K562 (cell line): Measurements from ENCODE around the gene HMOX1. TPM values are rescaled to one million over a fixed set of nuclear protein-coding genes. Genes with fewer than 3 reads are reported as not detected.

Source experiments
- ATAC-seq: fragments of 200-7000 bp; cut with Tn5 transposase; 3 replicates; pipeline ENCODE4 v1.9.1; 2020; ENCODE audit warnings: moderate library complexity
- BruUV-seq: library from RNA; stranded (reverse); fragments of 400-500 nt; replicated peaks from 2 replicates; lab custom pipeline; 2021; lab: Mats Ljungman, UMichigan
- CTCF ChIA-PET: fragments of 300-600 bp; formaldehyde crosslinking; extraction: SDS; loops from one replicate; lab custom pipeline; 2021; ENCODE audit warnings: low intra/inter-chr PET ratio; lab: Yijun Ruan, JAX
- POLR2A ChIA-PET: fragments of 300-600, 350-650 bp; sonication (Branson Sonifier 250); formaldehyde crosslinking; extraction: SDS; loops from one replicate; lab custom pipeline; 2021; ENCODE audit warnings: antibody characterized with exemption, inconsistent platforms; lab: Yijun Ruan, JAX
- DNase-seq, 4 experiments: peaks; one replicate each; pipeline versions ENCODE4 v3.0.0 to v3.0.0-alpha.2; 2011 to 2018; ENCODE audit warnings: low spot score in 3 of 4, mixed read lengths in 3 of 4; ENCODE audit errors: extremely low read depth in 1 of 4
- FAIRE-seq: peaks from 2 replicates; lab custom pipeline; 2011; peaks lifted over from hg19 to GRCh38; lab: Jason Lieb, UNC
- H2AFZ ChIP-seq: 2 replicates; pipeline ENCODE4 v1.6.0; 2011; ENCODE audit warnings: low read depth, low read length, control low read depth, inconsistent platforms
- H3K27ac ChIP-seq: fragments of 200-600 bp; 3 replicates; pipeline ENCODE4 v1.8.0; 2011; ENCODE audit warnings: low read depth, mild to moderate bottlenecking, control low read depth, inconsistent platforms, low read length, moderate library complexity, mixed read lengths; ENCODE audit errors: extremely low read depth
- H3K27me3 ChIP-seq, 2 experiments: fragments of 300-600 bp in 1 of 2; 2 replicates in 1 of 2; 3 replicates in 1 of 2; pipeline versions ENCODE4 v1.6.0 to v1.8.0; 2011; ENCODE audit warnings: inconsistent platforms in 2 of 2, low read length in 2 of 2, mild to moderate bottlenecking in 1 of 2, mixed read lengths in 1 of 2, moderate library complexity in 1 of 2; ENCODE audit not compliant: control insufficient read depth in 2 of 2, insufficient read depth in 2 of 2
- H3K36me3 ChIP-seq: fragments of 300-600 bp; 3 replicates; pipeline ENCODE4 v1.8.0; 2011; ENCODE audit warnings: mild to moderate bottlenecking, low read length, inconsistent platforms; ENCODE audit not compliant: control insufficient read depth, insufficient read depth
- H3K4me1 ChIP-seq, 2 experiments: fragments of 200-600 bp in 1 of 2; replicated peaks in 1 of 2; 2 replicates in 1 of 2; 3 replicates in 1 of 2; pipeline versions ENCODE4 v1.5.1 to v1.8.0; 2011; ENCODE audit warnings: inconsistent platforms in 2 of 2, low read length in 2 of 2, mild to moderate bottlenecking in 1 of 2, mixed read lengths in 1 of 2, moderate library complexity in 1 of 2; ENCODE audit not compliant: control insufficient read depth in 2 of 2, insufficient read depth in 2 of 2
- H3K4me2 ChIP-seq: 2 replicates; pipeline ENCODE4 v1.6.1; 2011; ENCODE audit warnings: low read length, control low read depth, inconsistent platforms, mixed read lengths; ENCODE audit not compliant: insufficient read depth
- H3K4me3 ChIP-seq: fragments of 200-600 bp; sonication (generic), shearing (Covaris generic); 2 replicates; pipeline ENCODE4 v1.5.1; 2016; ENCODE audit warnings: control low read depth, inconsistent platforms
- H3K79me2 ChIP-seq: fragments of 200-600 bp; 3 replicates; pipeline ENCODE4 v1.8.0; 2011; ENCODE audit warnings: low read length, inconsistent platforms; ENCODE audit not compliant: control insufficient read depth, insufficient read depth
- H3K9ac ChIP-seq, 2 experiments: 2 replicates each; pipeline versions ENCODE4 v1.6.0 to v1.6.1; 2011; ENCODE audit warnings: low read depth in 2 of 2, low read length in 2 of 2, control low read depth in 1 of 2, inconsistent platforms in 1 of 2, mild to moderate bottlenecking in 1 of 2, mixed read lengths in 1 of 2; ENCODE audit not compliant: insufficient read depth in 1 of 2
- H3K9me1 ChIP-seq: one replicate; pipeline ENCODE4 v1.6.0; 2011; ENCODE audit warnings: inconsistent platforms, mild to moderate bottlenecking, low read length, moderate library complexity; ENCODE audit not compliant: control insufficient read depth, insufficient read depth
- H3K9me3 ChIP-seq: replicated peaks from 2 replicates; pipeline ENCODE4 v1.5.1; 2011; ENCODE audit warnings: low read depth, low read length, inconsistent platforms; ENCODE audit not compliant: control insufficient read depth, insufficient read depth
- H4K20me1 ChIP-seq: replicated peaks from 2 replicates; pipeline ENCODE4 v1.6.1; 2011; ENCODE audit warnings: low read length, inconsistent platforms, mixed read lengths; ENCODE audit not compliant: control insufficient read depth, insufficient read depth
- CEBPB ChIP-seq: fragments of 450-650 bp; IDR thresholded peaks from 2 replicates; pipeline ENCODE4 v1.6.1; 2016; ENCODE audit warnings: missing genetic modification characterization, missing compliant biosample characterization
- CEBPG ChIP-seq, 3 experiments: fragments of 200-800 bp in 1 of 3; sonication (Bioruptor generic) in 1 of 3; sonication (generic) in 1 of 3; formaldehyde crosslinking in 1 of 3; IDR thresholded peaks in 2 of 3; conservative IDR thresholded peaks in 1 of 3; 2 replicates each; pipeline versions ENCODE4 v1.6.1 to v1.8.0; 2016 to 2022; ENCODE audit warnings: missing compliant biosample characterization in 2 of 3, missing genetic modification characterization in 2 of 3, mild to moderate bottlenecking in 1 of 3, missing genetic modification reagents in 1 of 3
- MBD2 ChIP-seq: sonication (generic); IDR thresholded peaks from 2 replicates; pipeline ENCODE4 v1.6.1; 2016; ENCODE audit warnings: low read depth, borderline replicate concordance
- POLR2G ChIP-seq: fragments of 200-400 bp; formaldehyde crosslinking; IDR thresholded peaks from 2 replicates; pipeline ENCODE4 v1.6.1; 2017; ENCODE audit warnings: low read depth, mild to moderate bottlenecking, antibody characterized with exemption, low read length, moderate library complexity
- RBM15 ChIP-seq: fragments of 200-400 bp; formaldehyde crosslinking; IDR thresholded peaks from 2 replicates; pipeline ENCODE4 v1.6.1; 2018; ENCODE audit warnings: mild to moderate bottlenecking, low read length, moderate library complexity; ENCODE audit not compliant: insufficient read depth
- ZBTB7A ChIP-seq: IDR thresholded peaks from 2 replicates; pipeline ENCODE4 v1.6.1; 2011; ENCODE audit warnings: low read depth, mild to moderate bottlenecking, low read length, moderate library complexity, borderline replicate concordance; ENCODE audit not compliant: control insufficient read depth
- WGBS: fragments of 100-300 bp; shearing (Covaris generic); methylation state at CpG from one replicate; pipeline ENCODE4 v1.1.6; 2016; ENCODE audit warnings: low coverage, mixed read lengths; ENCODE audit not compliant: insufficient coverage; ENCODE audit errors: missing lambda C conversion rate; 5-methylcytosine and 5-hydroxymethylcytosine counted together
- in situ Hi-C: fragments of 300-500 bp; cut with MboI; formaldehyde crosslinking; loops from 4 replicates; pipeline ENCODE4 v1.15.0; 2018; ENCODE audit warnings: inconsistent platforms, mixed read lengths
- intact Hi-C: fragments of 100-400 bp; cut with micrococcal nuclease; formaldehyde crosslinking; loops from 2 replicates; pipeline ENCODE4 v1.14.2; 2022
- polyA plus RNA-seq, 8 experiments: library from polyadenylated mRNA; depleted of rRNA in 4 of 8; stranded (reverse) in 5 of 8; unstranded in 3 of 8; fragments of >200 nt; fragmentation: Nextera tagmentation in 2 of 8; fragmentation: Illumina TruSeq in 1 of 8; extraction: Ambion mirVana in 2 of 8; extraction: Trizol in 1 of 8; gene quantifications; 2 replicates each; pipeline versions ENCODE4 v1.2.1 to v1.2.3, GENCODE V29; 2011 to 2014; ENCODE audit warnings: inconsistent platforms in 1 of 8, missing spikeins in 1 of 8
- total RNA-seq, 7 experiments: library from RNA; depleted of rRNA in 6 of 7; stranded (reverse); fragments of >200 nt in 6 of 7; fragmentation: Illumina TruSeq in 2 of 7; extraction: Trizol in 2 of 7; gene quantifications; 2 replicates each; pipeline versions ENCODE4 v1.2.1 to v1.2.3, GENCODE V29; 2011 to 2021; ENCODE audit warnings: low replicate concordance in 1 of 7

Gene HMOX1
- total and polyA plus RNA-seq, 9 of the 15 experiments (the other 6 are each of a cell fraction or from before 2014, with no cell fraction given) = not detected

DNA sequence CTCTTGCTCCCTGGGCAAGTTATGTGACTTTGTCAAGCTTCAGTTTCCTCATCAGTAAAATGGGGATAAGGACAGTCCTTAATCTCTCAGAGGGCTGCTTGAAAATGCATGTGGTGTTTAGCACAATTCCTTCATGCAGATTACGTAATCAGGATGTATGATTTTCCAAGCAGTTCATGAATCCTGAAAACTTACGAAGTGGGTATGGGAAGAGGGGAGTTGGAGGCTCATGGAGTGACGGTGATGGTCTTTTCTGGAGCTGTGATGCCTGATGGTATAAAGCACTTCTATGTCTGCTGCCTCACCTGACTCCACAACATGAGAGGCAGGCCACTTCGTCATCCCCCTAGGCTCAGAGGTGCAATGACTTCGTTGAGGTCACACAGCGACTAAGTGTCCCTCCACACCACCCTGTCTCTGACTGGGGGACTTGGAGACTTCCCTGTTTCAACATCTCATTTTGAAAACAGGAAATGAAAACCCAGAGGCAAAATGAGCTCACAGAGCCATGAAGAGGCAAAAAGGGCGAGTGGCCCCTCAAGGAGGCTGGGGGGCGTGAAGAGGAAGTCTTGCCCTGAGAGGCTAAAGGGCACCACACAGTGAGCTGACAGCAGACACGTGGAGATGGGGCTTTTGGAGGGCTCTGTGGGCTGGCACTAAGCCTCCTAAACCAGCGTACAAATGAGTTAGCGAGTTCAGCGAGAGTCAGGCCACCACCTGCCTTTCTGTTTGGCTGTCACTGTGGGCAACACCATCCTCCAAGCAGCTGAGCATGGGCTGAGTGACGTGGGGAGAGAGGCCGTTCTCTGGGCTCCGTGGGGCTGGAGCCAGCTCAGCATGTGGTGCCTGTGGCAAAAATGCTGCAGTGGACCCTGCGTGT is 29.1 kb downstream of the HMOX1 start:
- ChIA-PET CTCF (no interaction called here), POLR2A (interaction anchor here (0.5 to 3.8 kb wide), 6 partner anchors 8 to 543 kb away, joined by 3 to 26 read pairs (median 6); no protein-coding TSS in a partner anchor)
- H4K20me1 ChIP-seq = 0 out of 2 replicates have a peak, but pooled peaks cover 4% of the 10 kb centered on the region
- 90% methylated on average over 11 of the region's 16 CpGs for WGBS
- H3K27ac ChIP-seq = no peak overlapping the region
- ATAC-seq = no peak
- no peak for FAIRE-seq
- peaks cover 89% of the 10 kb centered on the region; the same call in 2 of the 3 replicates for H3K36me3 ChIP-seq
- H3K9me3 ChIP-seq = no peaks in the 10 kb centered on the region
- TF ChIP-seq CEBPB (tag) (peak; percentile 67), ZBTB7A (no peak), MBD2 (no peak), RBM15 (no peak), CEBPG (CRISPR knock-in tag; IDR thresholded peaks at IDR 0.05) (no peak), CEBPG (tag; conservative IDR thresholded peaks at IDR 0.05 in 1 of 2, IDR thresholded peaks at IDR 0.05 in 1 of 2) (peak in 1 of 2 experiments; percentile 41; a peak in 1 of 4 replicates), POLR2G (0 out of 2 replicates have a peak, but pooled peaks have one; percentile 27)
- no peak overlapping the region for H3K4me2 ChIP-seq
- BruUV-seq = no TSS peak
- no peak overlapping the region for H3K4me3 ChIP-seq
- H3K4me1 ChIP-seq = peaks cover 0 to 3% of the 10 kb centered on the region in 2 experiments; a peak in 2 of 5 replicates
- no peaks in the 10 kb centered on the region for H3K79me2 ChIP-seq
- no peak overlapping the region for H2AFZ ChIP-seq
- in situ Hi-C loops = no loop called here
- H3K27me3 ChIP-seq = no peaks in the 10 kb centered on the region
- no peaks in the 10 kb centered on the region for H3K9me1 ChIP-seq
- DNase-seq = no peak
- peak overlapping the region in 1 of 2 experiments; percentile 26; a peak in 1 of 4 replicates for H3K9ac ChIP-seq
- intact Hi-C loops = loop anchor here (10.0 kb wide), 1 partner anchor 55 kb away; no protein-coding TSS in a partner anchor
